ENCODE data around the gene CCDC3. TPM values are rescaled to one million over a fixed set of nuclear protein-coding genes. Genes with fewer than 3 reads are reported as not detected.

CCDC3 gene
- total and polyA plus RNA-seq, 5 experiments from 2014 or later: 0.10 TPM; not detected in 4

- Mint-ChIP-seq H3K27me3 (peaks cover 19 to 56% (median 22%) of the 10 kb centered on the region in 5 donors), H3K27ac (no peak overlapping the region), H3K9me3 (peaks cover 9 to 47% (median 22%) of the 10 kb centered on the region in 9 donors), H3K36me3 (peaks cover 0 to 34% (median 14%) of the 10 kb centered on the region in 3 donors), H3K4me1 (no peaks in the 10 kb centered on the region), H3K4me3 (no peak overlapping the region)
- POLR2A ChIA-PET: no interaction called here
- ATAC-seq (no peak), DNase-seq (no peak)
Measured at GRCh38 chr10:13026873-13027272, 25.4 kb upstream of the CCDC3 start.

GRCh38 chr10:13023754-13024153 lies 22.2 kb upstream of the CCDC3 start:
- Mint-ChIP-seq H3K36me3 (peaks cover 0 to 34% (median 14%) of the 10 kb centered on the region in 3 donors), H3K9me3 (peaks cover 16 to 48% (median 24%) of the 10 kb centered on the region in 9 donors), H3K27me3 (peaks cover 17 to 44% (median 21%) of the 10 kb centered on the region in 5 donors), H3K4me1 (no peaks in the 10 kb centered on the region), H3K4me3 (no peak overlapping the region), H3K27ac (no peak overlapping the region)
- no peak for DNase-seq
- no peak for ATAC-seq
- POLR2A ChIA-PET: no interaction called here

GRCh38 chr10:13019280-13019679 lies 17.8 kb upstream of the CCDC3 start:
- DNase-seq (no peak), ATAC-seq (no peak)
- peaks cover under 1 to 19% (median 7%) of the 10 kb centered on the region in 5 donors for H3K27me3 Mint-ChIP-seq
- H3K9me3 Mint-ChIP-seq: peaks cover 11 to 25% (median 16%) of the 10 kb centered on the region in 9 donors
- no peak overlapping the region for H3K4me3 Mint-ChIP-seq
- H3K27ac Mint-ChIP-seq: no peak overlapping the region
- POLR2A ChIA-PET: no interaction called here
- H3K36me3 Mint-ChIP-seq: peaks cover 0 to 16% (median 4%) of the 10 kb centered on the region in 3 donors
- no peaks in the 10 kb centered on the region for H3K4me1 Mint-ChIP-seq

GRCh38 chr10:13018171-13018570 lies 16.7 kb upstream of the CCDC3 start:
- DNase-seq (no peak), ATAC-seq (no peak)
- no peaks in the 10 kb centered on the region for H3K4me1 Mint-ChIP-seq
- peaks cover 0 to 19% (median 7%) of the 10 kb centered on the region in 5 donors for H3K27me3 Mint-ChIP-seq
- no peak overlapping the region for H3K27ac Mint-ChIP-seq
- H3K9me3 Mint-ChIP-seq: peaks cover 5 to 20% (median 11%) of the 10 kb centered on the region in 9 donors
- POLR2A ChIA-PET: no interaction called here
- H3K36me3 Mint-ChIP-seq: peaks cover 0 to 5% (median 3%) of the 10 kb centered on the region in 3 donors
- no peak overlapping the region for H3K4me3 Mint-ChIP-seq

- POLR2A ChIA-PET: no interaction called here
- Mint-ChIP-seq H3K4me3 (no peak overlapping the region), H3K36me3 (no peaks in the 10 kb centered on the region), H3K27me3 (peaks cover 7 to 17% (median 7%) of the 10 kb centered on the region in 5 donors), H3K9me3 (peaks cover 0 to 11% (median 4%) of the 10 kb centered on the region in 9 donors), H3K27ac (no peak overlapping the region), H3K4me1 (no peaks in the 10 kb centered on the region)
- DNase-seq: no peak
- no peak for ATAC-seq
Measured at GRCh38 chr10:13016886-13017285, 15.4 kb upstream of the CCDC3 start.

- H3K9me3 Mint-ChIP-seq: peaks cover 0 to 7% (median 1%) of the 10 kb centered on the region in 9 donors
- ATAC-seq (no peak), DNase-seq (no peak)
- H3K27ac Mint-ChIP-seq: no peak overlapping the region
- H3K36me3 Mint-ChIP-seq: no peaks in the 10 kb centered on the region
- peaks cover 7 to 13% (median 11%) of the 10 kb centered on the region in 5 donors for H3K27me3 Mint-ChIP-seq
- no peaks in the 10 kb centered on the region for H3K4me1 Mint-ChIP-seq
- POLR2A ChIA-PET: no interaction called here
- no peak overlapping the region for H3K4me3 Mint-ChIP-seq
Measured at GRCh38 chr10:13016426-13016825, 14.9 kb upstream of the CCDC3 start.

- DNase-seq: no peak
- no peak for ATAC-seq
- H3K36me3 Mint-ChIP-seq: no peaks in the 10 kb centered on the region
- POLR2A ChIA-PET: no interaction called here
- no peak overlapping the region for H3K4me3 Mint-ChIP-seq
- peaks cover 0 to 7% (median 0%) of the 10 kb centered on the region in 9 donors for H3K9me3 Mint-ChIP-seq
- H3K4me1 Mint-ChIP-seq: peaks cover 0 to 2% (median under 1%) of the 10 kb centered on the region in 4 donors
- no peak overlapping the region for H3K27ac Mint-ChIP-seq
- H3K27me3 Mint-ChIP-seq: peaks cover 34 to 71% (median 46%) of the 10 kb centered on the region in 5 donors
Measured at GRCh38 chr10:13006037-13006436, 4.5 kb upstream of the CCDC3 start.

GRCh38 chr10:13003759-13004158 lies 2.2 kb upstream of the CCDC3 start:
- H3K9me3 Mint-ChIP-seq: peaks cover 0 to 5% (median 0%) of the 10 kb centered on the region in 9 donors
- POLR2A ChIA-PET: no interaction called here
- no peak overlapping the region for H3K27ac Mint-ChIP-seq
- ATAC-seq (no peak), DNase-seq (no peak)
- H3K4me1 Mint-ChIP-seq: peaks cover 3 to 12% (median 8%) of the 10 kb centered on the region in 4 donors
- H3K36me3 Mint-ChIP-seq: no peaks in the 10 kb centered on the region
- H3K4me3 Mint-ChIP-seq: no peak overlapping the region
- peaks cover 47 to 92% (median 54%) of the 10 kb centered on the region in 5 donors for H3K27me3 Mint-ChIP-seq

GRCh38 chr10:13003004-13003403 lies 1.5 kb upstream of the CCDC3 start:
- no peak for ATAC-seq

GRCh38 chr10:13001887-13002212 lies 337 bp upstream of the CCDC3 start:
- peaks cover 0 to 5% (median 0%) of the 10 kb centered on the region in 9 donors for H3K9me3 Mint-ChIP-seq
- POLR2A ChIA-PET: no interaction called here
- no peak for ATAC-seq
- H3K4me3 Mint-ChIP-seq: peak overlapping the region in 4 of 10 donors; percentile 20 to 54 (median 38)
- peaks cover 3 to 12% (median 8%) of the 10 kb centered on the region in 4 donors for H3K4me1 Mint-ChIP-seq
- no peak for DNase-seq
- H3K36me3 Mint-ChIP-seq: no peaks in the 10 kb centered on the region
- H3K27ac Mint-ChIP-seq: no peak overlapping the region
- H3K27me3 Mint-ChIP-seq: peaks cover 46 to 92% (median 52%) of the 10 kb centered on the region in 5 donors

More at GRCh38 chr10:13003004-13003403, 1.5 kb upstream of the CCDC3 start:
- no peaks in the 10 kb centered on the region for H3K36me3 Mint-ChIP-seq
- POLR2A ChIA-PET: no interaction called here
- no peak for DNase-seq
- H3K9me3 Mint-ChIP-seq: peaks cover 0 to 5% (median 0%) of the 10 kb centered on the region in 9 donors
- peak overlapping the region in 2 of 10 donors; percentile 7 to 50 for H3K4me3 Mint-ChIP-seq
- no peak overlapping the region for H3K27ac Mint-ChIP-seq
- peaks cover 47 to 92% (median 54%) of the 10 kb centered on the region in 5 donors for H3K27me3 Mint-ChIP-seq
- H3K4me1 Mint-ChIP-seq: peaks cover 3 to 12% (median 8%) of the 10 kb centered on the region in 4 donors

- DNase-seq (no peak), ATAC-seq (no peak)
- Mint-ChIP-seq H3K9me3 (peaks cover 0 to 3% (median 0%) of the 10 kb centered on the region in 9 donors), H3K27me3 (peaks cover 41 to 92% (median 49%) of the 10 kb centered on the region in 5 donors), H3K4me1 (peaks cover 3 to 12% (median 8%) of the 10 kb centered on the region in 4 donors), H3K4me3 (peak overlapping the region in 7 of 10 donors; percentile 17 to 79 (median 59)), H3K36me3 (no peaks in the 10 kb centered on the region), H3K27ac (no peak overlapping the region)
- POLR2A ChIA-PET: no interaction called here
Measured at GRCh38 chr10:13000431-13000830, 1.1 kb downstream of the CCDC3 start.

- peak overlapping the region in 1 of 10 donors; percentile 45 for H3K27ac Mint-ChIP-seq
- DNase-seq (no peak), ATAC-seq (no peak)
- H3K9me3 Mint-ChIP-seq: peaks cover 0 to 3% (median 0%) of the 10 kb centered on the region in 9 donors
- H3K4me1 Mint-ChIP-seq: peaks cover 3 to 12% (median 8%) of the 10 kb centered on the region in 4 donors
- H3K27me3 Mint-ChIP-seq: peaks cover 37 to 89% (median 49%) of the 10 kb centered on the region in 5 donors
- no peak overlapping the region for H3K4me3 Mint-ChIP-seq
- no peaks in the 10 kb centered on the region for H3K36me3 Mint-ChIP-seq
- POLR2A ChIA-PET: no interaction called here
Measured at GRCh38 chr10:12999849-13000248, 1.7 kb downstream of the CCDC3 start.

GRCh38 chr10:12995425-12995861 lies 6.1 kb downstream of the CCDC3 start:
- Mint-ChIP-seq H3K27ac (no peak overlapping the region), H3K36me3 (no peaks in the 10 kb centered on the region), H3K27me3 (peaks cover 23 to 64% (median 31%) of the 10 kb centered on the region in 5 donors), H3K4me3 (no peak overlapping the region), H3K9me3 (peaks cover 0 to 3% (median 0%) of the 10 kb centered on the region in 9 donors), H3K4me1 (peaks cover 0 to 5% (median 2%) of the 10 kb centered on the region in 4 donors)
- POLR2A ChIA-PET: no interaction called here
- DNase-seq: no peak
- no peak for ATAC-seq

- no peak overlapping the region for H3K27ac Mint-ChIP-seq
- ATAC-seq (no peak), DNase-seq (no peak)
- peaks cover 0 to 3% (median 0%) of the 10 kb centered on the region in 9 donors for H3K9me3 Mint-ChIP-seq
- no peaks in the 10 kb centered on the region for H3K36me3 Mint-ChIP-seq
- no peak overlapping the region for H3K4me3 Mint-ChIP-seq
- H3K4me1 Mint-ChIP-seq: no peaks in the 10 kb centered on the region
- peaks cover 11 to 45% (median 17%) of the 10 kb centered on the region in 5 donors for H3K27me3 Mint-ChIP-seq
- POLR2A ChIA-PET: no interaction called here
Measured at GRCh38 chr10:12993595-12993994, 7.9 kb downstream of the CCDC3 start.
